Activated T-helper 9 cell treated with anti-CD3 and anti-CD28 coated beads, Interleukin-2, amount 50 U/mL, for 16 hours (primary cell): ENCODE measurements around the gene KRT78.

ENCODE experiments used
- DNase-seq: peaks from one replicate; pipeline ENCODE4 v3.0.0-alpha.2; 2020; ENCODE audit warnings: low read depth

Gene KRT78

DNA sequence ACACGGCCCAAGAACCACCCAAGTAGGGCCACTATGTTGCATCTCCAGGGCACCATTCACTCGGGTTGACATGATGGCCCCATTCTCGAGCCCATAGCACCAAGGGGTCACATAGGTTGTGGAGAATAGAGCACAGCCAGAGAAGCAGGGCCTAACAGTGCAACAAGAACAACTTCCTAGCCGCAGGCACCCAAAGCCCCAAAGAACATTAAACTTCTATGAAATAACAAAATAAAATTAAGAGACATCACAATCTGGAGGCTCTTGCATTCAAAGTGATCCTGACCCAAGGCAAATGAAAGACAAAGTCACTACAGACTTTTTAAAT lies 36.8 kb downstream of the KRT78 start:
- DNase-seq = no peak

DNA sequence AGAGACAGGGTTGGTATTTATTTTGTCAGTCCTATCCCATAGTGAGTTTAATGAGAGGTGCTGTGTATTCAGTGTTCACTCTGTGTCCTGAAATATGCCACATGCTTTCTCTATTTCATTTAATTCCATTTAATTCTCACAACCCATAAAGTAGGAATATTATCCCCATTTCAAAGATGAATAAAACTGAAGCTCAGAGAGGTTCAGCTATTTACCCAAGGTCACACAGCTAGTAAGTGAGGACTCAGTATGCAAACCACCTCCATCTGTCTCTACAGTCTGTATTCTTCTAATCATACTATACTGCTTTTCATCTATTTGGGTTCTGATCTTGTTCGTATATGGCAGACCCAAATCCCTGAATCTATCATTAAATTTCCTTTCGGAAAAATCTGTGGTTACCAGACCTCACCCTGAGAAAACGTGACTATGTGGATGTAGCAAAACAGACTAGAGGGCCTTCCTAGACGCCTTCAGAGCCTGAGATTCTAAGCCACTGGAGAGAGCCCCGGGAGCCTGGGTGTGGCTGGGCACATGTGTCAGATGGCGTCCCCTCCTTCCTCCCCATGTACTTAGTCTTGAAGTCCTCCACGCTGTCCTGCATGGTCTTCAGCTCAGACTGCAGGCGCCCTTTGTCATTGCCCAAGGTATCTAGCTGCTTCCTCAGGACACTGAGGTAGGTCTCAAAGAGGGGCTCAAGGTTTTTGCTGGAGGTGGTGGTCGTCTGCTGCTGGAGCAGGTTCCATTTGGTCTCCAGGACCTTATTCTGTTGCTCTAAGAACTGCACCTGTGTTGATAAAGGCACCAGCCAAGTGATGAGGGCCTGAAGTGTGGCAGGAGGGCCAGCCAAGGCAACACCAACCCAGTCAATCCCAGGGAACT lies 37.4 kb downstream of the KRT78 start:
- DNase-seq = no peak

DNA sequence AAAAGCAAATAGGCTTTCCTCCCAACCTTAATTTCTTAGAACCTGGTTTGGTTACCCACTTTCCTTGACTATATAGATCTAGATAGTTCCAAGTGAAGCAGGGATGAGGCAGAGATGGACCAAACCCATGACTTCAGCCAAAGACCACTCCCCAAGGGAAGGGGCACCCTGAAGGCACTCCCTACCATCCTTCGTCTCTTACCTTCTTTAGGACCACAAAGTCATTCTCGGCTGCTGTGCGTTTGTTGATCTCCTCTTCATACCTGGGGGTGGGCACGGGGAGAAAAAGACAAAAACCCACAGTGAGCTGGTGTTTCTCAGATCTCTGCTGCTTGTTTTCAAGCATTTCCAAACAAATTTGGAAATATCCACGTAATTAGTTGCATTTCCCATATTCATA lies 38.2 kb downstream of the KRT78 start:
- DNase-seq = no peak

DNA sequence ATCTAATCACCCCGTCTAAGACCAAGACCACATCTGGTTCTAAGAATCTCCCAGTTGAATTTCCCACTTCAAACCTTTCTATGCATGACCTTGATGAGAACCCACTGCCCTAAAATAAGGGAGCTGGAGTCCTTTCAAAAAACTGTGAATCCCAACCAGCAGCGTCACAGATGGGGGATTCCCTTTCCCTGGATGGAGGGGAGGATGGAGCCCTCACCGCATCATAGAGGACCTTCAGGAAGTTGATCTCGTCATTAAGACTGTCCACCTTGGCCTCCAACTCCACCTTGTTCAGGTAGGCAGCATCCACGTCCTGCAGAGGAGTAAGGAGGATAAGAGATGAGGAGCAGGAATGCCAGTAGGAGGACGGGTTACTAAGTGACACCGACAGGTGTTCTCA lies 39.6 kb downstream of the KRT78 start:
- no peak for DNase-seq

DNA sequence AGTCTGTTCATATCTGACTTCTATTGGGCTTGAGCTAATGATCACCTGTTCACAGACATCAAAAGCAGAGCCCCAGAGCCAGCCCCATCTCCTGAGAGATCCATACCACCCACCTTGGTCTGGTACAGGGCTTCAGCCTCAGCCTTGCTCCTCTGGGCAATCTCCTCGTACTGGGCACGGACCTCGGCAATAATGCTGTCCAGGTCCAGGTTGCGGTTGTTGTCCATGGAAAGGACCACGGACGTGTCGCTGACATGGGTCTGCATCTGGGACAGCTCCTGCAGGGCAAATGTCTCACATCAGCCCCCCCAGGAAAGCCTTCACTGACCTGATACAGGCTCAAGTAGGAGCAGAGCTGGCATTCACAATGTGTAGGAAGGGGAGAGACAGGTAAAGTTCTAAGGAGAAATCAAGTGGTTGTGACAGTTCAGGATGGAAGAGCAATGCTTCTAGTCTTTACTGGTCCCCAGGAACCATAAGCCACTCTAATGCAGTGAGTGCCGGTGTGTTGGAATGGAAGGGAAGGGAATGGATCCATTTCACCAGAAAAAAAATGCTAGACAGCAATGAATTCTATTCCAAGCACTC lies 40.1 kb downstream of the KRT78 start:
- DNase-seq = no peak

DNA sequence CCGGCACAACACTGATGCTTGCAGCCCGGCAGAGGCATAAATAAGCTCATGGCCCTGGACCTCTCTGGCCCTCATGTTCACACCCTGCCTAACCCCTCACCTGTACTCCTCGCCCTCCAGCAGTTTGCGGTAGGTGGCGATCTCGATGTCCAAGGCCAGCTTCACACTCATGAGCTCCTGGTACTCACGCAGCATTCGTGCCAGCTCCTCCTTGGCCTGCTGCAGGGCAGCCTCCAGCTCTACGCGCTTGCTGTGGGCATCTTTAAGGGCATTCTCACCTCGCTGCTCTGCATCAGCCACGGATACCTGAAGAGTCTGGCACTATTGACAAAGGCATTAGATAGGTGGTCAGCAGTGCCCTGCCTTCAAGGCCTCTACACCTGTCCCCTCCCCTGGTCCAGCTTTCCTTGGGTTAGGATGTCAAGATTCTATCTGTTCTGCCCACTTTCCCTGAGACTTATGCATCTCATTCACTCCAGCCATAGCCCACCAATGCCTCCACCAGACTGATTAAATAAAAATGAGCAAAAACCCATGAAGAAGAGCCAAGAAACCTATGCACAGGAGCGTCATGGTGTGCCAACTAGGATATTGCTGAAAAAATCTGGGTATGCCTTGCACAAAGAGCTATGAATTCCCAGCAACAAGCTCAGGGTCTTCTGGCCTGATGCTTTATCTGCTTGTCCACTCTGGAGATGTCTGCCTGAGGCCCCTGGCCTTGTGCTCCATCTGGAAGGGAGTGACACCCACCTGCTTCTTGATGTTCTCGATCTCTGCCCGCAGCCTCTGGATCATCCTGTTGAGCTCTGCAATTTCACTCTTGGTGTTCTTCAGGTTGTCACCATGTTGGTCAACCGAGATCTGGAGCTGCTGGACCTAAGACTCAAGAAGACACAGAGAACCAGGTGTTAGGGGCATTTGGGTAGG lies 41.0 kb downstream of the KRT78 start:
- DNase-seq = no peak

DNA sequence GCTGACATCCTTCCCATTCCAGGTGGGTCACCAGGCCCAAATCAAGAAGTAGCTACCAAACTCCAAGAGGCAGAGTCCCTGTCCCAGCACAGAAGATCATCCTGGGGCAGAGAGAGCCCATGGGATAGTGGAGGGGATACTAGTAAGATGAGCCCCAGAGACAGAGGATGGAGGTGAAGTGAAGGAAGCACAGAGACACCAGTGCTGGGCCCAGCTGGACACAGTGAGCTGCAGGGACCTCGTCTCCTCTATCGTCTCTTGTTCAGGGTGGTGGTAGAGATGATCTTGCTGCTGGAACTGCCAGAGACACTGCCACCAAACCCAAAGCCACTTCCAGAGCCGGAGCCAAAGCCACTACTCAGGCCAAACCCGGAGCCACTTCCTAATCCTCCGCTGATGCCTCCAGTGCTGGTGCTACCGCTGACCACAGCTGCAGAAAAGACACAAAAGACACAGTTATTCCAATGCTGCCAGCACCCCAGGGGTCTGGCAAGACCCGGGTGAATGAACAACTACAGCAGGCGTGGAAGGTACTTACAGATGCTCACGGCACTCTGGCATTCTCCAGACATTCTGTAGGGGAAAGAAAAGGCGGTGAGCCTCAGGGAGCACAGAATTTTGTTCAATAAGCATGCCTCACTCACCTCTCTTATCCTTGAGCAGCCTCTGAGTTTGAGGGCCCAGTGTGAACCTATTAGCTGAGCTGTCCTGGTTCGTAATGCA lies 41.8 kb downstream of the KRT78 start:
- no peak for DNase-seq

DNA sequence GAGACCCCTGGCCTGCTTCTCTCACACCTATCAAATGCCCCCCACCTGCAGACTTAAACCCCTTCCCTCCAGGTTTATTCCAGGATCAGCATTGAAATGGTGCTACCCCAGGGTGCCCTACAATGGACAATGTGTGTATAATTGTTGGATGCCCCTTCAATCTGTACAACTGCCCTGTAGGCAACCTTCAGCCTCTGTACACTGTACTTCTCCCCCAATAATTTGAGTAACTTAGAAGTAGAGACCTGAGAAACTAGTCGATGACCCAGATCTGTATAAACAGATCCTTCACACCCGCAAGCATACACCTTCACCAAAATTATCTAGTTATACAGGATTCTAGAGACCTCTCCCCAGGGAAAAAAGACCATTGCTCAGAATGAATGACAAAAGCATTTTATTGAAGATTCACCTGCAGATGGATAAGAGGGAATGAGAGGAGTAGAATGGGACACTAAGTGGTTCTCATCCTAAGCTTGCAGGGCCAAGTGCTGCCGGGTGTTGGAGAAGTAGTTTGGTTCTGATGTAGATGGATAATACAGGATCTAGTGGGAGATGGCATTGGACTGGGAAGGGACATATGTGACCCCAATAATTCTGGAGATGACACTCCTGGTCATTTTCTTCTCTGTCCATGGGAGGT lies 42.5 kb downstream of the KRT78 start:
- no peak for DNase-seq

DNA sequence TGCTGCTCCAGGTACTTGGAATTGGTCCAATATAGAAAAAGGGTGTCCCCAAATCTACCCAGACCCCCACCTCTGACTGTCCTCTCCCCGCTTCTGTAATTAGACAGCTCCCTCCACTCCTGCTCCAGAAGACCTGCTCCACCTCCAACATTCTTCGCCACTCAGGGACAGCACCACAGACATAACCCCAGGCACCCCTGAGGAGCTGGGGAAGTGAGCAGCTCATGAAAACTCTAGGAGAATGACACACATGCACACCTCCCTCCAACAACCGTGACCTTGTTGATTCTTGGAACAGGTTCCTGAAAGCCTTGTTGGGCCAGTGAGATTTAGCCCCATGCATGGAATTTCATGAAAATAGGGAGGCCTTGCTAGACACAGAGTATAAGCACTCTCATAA lies 43.1 kb downstream of the KRT78 start:
- DNase-seq = no peak

DNA sequence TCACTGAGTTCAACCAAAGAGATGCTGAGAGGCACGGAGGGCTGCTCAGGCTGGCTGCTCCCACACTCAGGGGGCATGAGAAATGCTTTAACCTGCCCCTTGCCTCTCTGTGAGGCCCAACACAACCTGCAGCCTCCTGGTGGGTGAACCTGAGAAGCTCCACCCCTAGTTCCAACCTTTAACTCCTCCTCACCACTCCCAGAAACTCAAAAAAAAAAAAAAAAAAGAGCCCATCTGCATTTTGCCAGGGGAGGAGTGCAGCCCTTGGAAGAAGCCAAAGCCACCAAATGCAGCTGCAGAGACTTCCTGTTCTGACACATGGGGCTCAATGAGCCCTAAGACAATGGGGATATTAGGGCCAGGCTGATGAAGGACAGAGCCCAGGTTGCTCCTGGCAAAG lies 43.8 kb downstream of the KRT78 start:
- DNase-seq = no peak

DNA sequence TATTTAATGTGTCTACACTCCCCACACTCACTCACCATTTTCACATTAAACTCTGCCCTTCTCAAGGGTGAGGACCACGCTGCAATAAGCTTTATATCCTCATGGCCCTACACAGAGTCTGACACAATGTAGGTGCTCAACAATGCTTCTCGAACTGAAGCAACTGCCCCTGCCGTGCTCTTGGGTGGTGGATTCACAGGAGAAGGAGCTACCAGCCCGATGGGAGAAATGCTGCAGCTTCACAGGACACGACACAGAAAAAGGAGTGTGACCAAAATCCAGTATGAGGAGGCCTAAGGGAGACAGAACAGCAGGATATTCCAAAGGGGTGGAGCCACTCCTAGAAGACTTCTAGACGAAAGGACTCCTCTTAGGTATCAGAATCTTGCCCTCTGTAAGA lies 46.4 kb downstream of the KRT78 start:
- no peak for DNase-seq

DNA sequence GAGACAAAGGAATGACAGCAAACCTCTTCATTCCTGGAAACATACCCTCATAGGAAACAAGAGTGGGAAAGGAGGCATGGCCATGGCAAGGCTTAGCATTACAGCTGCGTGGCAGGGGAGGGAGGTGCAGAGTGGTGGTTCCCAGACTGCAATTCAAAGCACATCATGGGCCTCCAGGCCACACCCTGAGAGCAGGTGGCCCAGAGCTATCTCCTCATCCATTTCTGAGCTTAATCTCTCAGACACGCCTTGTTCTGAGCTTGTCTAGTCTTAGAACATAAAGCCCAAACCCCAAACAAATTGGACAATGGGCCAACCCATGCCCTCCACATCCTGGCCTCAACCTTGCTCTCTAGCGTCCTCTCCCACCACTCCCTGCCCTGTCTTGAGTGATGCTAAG lies 47.0 kb downstream of the KRT78 start:
- no peak for DNase-seq

DNA sequence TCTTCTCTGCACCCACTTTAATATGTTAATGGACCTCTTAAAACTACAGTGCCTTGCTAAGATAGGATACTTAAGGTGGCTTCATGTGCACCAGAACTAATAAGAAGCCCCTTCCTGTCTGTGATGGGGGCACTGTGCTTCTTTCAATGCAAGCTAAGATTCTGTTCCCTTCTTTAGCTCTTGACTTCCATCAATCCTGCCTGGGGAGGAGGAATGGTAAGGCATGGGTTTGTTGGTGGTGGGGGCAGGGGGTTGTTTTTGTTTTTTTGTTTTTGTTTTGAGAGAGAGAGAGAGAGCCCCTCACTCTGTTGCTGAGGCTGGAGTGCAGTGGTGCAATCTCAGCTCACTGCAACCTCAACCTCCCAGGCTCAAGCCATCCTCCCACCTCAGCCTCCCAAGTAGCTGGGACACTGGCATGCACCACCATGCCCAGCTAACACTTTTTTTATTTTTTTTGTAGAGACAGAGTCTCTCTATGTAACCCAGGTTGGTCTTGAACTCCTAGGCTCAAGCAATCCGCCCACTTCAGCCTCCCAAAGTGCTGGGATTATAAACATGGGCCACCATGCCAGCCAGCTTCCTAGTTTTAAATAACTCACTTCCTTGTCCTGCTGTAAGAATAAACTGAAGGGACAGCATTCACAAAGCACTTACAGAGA lies 48.4 kb downstream of the KRT78 start:
- no peak for DNase-seq

DNA sequence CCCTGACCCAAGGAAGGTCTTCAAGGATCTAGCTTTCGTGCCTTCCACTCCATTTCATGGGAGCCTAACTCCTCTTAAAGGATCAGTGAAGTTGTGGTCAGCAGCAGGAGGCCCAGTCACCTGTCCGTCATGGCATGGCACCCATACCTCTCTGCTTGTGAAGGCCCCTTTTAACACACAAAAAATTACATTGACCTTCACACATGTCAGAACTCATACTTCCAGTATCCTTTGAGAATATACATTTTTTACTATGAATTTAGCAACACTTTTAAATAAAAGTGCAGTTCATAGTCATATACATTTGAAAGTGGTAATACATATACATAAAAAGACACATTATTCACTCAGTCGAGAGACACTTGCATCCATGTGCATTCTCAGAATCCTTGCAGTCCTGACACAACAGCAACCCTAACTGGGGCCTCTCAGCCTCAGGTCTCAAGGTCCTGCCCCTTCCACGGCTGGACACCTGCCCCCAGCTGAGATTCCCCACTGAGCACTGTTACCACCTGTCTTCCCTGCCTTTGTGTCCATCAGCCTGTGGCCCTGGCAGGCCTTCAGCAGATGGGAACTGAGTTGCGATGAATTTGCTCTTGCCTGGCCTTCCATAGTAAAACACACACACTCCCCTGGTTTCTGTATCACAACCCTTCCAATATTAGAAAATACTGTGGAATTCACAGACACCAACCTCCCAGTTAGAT lies 49.1 kb downstream of the KRT78 start:
- DNase-seq = no peak

DNA sequence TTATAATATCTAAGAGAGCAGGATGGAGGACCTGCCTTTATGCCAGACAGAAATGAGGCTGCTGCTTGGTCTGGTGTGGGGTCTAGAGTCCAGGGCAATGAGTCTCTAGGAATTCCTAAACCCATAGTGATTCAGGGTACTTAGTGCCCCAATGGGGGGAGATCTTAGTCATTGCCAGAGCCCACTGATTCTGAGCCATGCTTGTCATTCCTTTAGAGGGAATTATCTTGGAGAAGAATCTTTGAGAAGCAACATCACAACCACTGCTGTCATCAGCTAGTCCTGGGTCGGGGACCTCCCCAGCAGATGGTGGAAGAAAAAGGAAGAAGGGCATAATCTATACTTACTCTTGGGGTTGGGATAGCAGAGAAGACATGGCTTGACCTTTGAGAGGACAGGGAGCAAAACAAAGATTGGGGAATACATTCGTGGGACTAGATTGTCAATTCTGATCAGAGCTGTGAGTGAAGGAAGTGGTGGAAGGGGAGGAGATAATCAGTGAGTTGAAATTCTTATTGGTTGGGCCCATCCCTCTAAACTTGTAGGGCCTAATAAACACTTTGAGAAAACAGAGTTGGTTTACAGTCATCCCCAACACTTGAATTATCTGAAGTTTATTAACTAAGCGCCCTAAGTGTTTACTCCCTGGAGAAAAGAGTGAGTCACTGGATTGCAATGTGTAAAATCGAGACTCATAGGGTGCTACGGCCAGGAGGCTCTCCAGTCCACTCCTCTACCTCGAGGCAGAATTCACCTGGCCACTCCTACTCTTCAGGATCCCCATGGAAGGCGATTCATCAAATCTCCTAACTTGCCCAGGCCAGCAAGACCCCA lies 49.9 kb downstream of the KRT78 start:
- DNase-seq = no peak

DNA sequence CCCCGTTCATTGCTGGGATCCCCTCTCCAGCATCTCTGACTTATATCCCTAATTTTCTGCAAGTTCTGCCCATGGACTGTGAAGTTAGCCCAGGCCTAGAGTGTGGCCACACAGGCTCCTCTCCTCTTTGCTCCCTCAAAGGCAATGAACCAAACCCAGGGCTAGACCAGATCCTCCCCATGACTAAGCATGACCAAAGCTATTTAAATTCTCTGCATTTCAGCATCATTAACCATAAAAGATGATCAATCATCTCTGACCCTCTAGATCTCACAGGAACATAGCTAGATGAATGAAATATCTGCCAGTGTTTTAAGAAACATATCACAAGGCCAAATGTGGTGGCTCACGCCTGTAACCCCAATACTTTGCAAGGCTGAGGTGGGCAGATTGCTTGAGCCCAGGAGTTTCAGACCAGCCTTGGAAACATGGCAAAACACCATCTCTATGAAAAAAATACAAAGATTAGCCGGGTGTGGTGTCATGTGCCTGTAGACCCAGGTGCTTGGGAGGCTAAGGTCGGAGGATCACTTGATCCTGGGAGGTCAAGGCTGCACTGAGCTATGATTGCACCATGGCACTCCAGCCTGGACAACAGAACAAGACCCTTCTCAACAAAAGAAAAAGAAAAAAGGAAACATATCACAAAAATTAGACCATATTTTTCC lies 50.7 kb downstream of the KRT78 start:
- DNase-seq = no peak

DNA sequence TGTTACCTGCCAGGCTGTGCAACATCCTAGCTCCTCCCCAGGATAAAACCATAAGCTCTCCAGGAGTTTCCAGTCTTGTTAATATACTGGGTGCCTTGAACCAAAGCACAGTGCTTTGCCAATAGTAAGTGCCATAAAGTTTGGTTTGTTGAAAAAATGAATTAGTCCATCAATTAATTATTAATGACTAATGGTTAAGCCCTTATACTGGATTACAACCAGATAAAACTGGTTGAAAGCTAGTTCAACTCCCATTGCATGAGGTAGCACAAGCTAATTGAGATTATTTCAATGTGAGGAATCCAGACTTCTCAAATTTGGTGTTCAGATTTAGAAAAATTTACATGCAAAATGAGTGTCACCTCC lies 51.3 kb downstream of the KRT78 start:
- DNase-seq = no peak

DNA sequence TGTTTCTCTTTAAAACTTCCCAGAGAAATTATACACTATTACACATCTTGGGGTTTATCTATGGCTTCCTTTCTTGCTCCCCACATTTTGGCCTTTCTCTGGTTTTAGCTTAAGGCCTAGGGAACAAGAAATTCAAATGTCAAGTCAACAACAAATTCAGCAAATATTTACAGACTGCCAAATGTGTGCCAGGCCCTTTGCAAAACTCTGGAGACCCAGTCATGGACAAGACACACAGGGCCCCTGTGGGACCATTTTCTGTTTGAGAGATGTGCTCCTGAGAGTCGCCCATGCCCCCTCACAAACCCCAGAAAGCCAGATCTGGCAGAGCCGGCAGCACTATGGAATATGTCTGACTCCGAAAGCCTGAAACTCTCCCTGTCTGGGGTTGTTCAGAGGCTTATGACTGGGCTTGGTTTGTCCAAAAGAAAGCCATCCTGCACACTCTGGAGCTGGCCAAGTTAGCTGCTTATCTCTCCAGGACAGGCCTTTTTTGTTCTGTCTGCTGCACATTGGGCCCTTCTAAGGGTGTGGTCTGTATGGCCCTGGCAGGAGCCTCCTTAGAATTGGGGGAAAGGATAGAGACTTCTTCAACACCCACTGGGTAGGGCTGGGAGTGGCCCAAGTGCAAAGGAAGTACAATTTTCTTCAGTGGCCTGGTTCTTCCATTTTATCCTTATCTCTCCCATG lies 51.8 kb downstream of the KRT78 start:
- DNase-seq = no peak

DNA sequence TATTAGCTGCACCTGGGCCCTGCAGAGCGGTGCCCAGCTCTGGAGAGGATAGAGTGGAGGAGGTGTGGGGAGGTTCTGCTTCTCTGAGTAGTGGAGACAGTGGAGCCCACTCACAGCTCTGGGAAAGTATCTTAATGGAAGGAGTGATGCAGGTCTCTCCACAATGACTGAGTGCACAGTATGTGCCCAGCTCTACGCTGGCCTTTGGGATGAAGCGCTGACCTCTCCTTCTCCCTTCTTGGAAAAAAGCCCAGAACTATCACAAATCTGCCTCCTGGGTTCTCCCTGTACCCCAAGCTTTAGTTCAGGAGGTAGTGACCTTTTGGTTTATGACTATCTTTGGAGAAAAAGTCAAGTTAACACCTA lies 52.4 kb downstream of the KRT78 start:
- no peak for DNase-seq
